Measurements from ENCODE around the gene WNK3.

DNA sequence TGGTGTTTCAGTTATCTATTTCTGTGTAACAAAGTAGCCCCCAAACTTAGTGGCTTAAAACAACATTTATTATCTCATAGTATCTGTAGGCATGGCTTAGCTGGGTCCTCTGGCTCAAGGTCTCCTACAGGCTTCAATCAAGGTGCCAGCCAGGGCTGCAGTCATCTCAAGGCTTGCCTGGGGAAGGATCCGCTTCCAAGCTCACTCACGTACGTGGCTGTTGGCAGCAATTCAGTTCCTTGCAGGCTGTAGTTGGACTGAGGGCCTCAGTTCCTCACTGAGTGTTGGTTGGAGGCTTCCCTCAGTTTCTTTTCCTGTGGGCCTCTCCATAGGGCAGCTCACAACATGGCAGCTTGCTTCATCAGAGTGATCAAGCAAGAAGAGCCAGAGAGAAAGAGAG is 184.1 kb downstream of the WNK3 start:
- TF ChIP-seq, protein P1, sequence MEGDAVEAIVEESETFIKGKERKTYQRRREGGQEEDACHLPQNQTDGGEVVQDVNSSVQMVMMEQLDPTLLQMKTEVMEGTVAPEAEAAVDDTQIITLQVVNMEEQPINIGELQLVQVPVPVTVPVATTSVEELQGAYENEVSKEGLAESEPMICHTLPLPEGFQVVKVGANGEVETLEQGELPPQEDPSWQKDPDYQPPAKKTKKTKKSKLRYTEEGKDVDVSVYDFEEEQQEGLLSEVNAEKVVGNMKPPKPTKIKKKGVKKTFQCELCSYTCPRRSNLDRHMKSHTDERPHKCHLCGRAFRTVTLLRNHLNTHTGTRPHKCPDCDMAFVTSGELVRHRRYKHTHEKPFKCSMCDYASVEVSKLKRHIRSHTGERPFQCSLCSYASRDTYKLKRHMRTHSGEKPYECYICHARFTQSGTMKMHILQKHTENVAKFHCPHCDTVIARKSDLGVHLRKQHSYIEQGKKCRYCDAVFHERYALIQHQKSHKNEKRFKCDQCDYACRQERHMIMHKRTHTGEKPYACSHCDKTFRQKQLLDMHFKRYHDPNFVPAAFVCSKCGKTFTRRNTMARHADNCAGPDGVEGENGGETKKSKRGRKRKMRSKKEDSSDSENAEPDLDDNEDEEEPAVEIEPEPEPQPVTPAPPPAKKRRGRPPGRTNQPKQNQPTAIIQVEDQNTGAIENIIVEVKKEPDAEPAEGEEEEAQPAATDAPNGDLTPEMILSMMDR (conservative IDR thresholded peaks at IDR 0.05; ENCODE audit: low read depth, low read length), result no peak
- no peak for TF ChIP-seq EZH2 (IDR thresholded peaks at IDR 0.05; ENCODE audit: borderline replicate concordance, low read depth, low read length, poor library complexity, severe bottlenecking)
